Thoracic aorta endothelial cell (primary cell): ENCODE results near the gene PDZK1. TPM values are rescaled to one million over a fixed set of nuclear protein-coding genes. Genes with fewer than 3 reads are reported as not detected.

Experiments
- total RNA-seq: library from RNA; depleted of rRNA; stranded (reverse); fragments of >200 nt; gene quantifications from 2 replicates; pipeline ENCODE4 v1.2.3, GENCODE V29; 2012

PDZK1 gene
- 0.14 and 0.27 TPM in 2 replicates for total RNA-seq

GRCh38 chr1:145707183-145707867, at the start of gene PDZK1:
PDZK1 (minus strand) TSS chr1:145707368; CDS start chr1:145688021, 19,347 bp downstream.

DNA sequence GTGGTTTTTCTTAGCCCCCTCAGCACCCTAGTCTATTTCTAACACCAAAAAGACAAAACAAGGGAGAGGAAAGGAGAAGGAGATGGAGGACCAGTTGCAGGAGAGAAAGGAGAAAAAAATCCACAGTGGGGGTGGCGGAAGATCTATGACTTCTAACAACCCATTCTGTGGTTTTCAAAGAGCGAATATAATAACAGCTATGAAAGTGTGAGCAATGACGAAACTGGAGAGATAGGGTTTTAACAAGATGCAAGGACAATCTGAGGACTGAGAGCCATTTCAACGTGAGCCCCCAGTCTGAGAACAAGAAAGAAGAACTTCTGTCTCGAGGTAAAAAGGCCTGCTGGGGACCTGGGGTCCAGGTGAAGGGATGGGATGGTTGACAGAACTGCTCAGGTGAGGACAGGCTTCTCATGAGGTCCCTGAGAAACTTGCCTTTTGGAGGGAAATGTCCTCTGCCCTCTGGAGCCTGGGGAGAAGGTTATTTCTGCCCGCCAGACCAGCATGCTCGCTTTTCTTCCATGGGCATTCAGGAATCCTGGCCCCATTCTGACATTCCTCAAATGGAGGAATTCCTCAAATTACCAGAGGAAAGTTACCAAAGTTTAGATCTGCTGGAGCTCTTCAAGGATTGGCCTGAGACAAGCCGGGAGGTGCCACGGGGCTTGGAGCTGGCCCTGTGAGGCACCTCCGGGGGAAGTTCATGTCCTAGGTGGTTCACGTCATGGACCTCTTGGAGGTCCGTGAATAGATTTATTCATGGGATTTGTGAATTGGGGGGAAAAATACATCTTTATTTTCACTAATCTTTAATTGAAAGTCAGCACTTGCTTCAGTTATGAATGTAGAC, 12.3 kb upstream of the PDZK1 start, which contains the start of gene CD160:
Gene CD160 (plus strand): TSS at position 270 of the 850 bp plus-strand sequence. CDS start 8,829 bp downstream, outside the sequence.

Other genes with a start within 250 kb of the PDZK1 start
- gene GPR89A, start 99.4 kb downstream of the PDZK1 start, total RNA-seq: 48.9 and 49.2 TPM in 2 replicates
- gene CD160, start 12.1 kb upstream of the PDZK1 start, total RNA-seq: not detected in 2 replicates
- gene RNF115, start 116.7 kb upstream of the PDZK1 start, total RNA-seq: 25.4 and 29.8 TPM in 2 replicates
- gene POLR3C, start 116.8 kb upstream of the PDZK1 start, total RNA-seq: 46.6 and 57.8 TPM in 2 replicates
- gene NUDT17, start 138.3 kb upstream of the PDZK1 start, total RNA-seq: 2.3 and 2.6 TPM in 2 replicates
- 19.5 and 21.8 TPM in 2 replicates for gene PIAS3, start 151.7 kb upstream of the PDZK1 start, total RNA-seq
- 0.13 and 0.14 TPM in 2 replicates for gene ANKRD35, start 178.5 kb upstream of the PDZK1 start, total RNA-seq
- gene ITGA10, start 202.7 kb upstream of the PDZK1 start, total RNA-seq: 67.4 and 92.9 TPM in 2 replicates
- gene PEX11B, start 211.3 kb upstream of the PDZK1 start, total RNA-seq: 21.5 and 22.8 TPM in 2 replicates
- 141 and 152 TPM in 2 replicates for gene RBM8A, start 220.1 kb upstream of the PDZK1 start, total RNA-seq